ENCODE measurements around the gene AKAP13. TPM values are rescaled to one million over a fixed set of nuclear protein-coding genes. Genes with fewer than 3 reads are reported as not detected.

AKAP13 gene
- polyA plus RNA-seq, 3 donors = 47.9 to 99.7 (median 92.6) TPM

DNA sequence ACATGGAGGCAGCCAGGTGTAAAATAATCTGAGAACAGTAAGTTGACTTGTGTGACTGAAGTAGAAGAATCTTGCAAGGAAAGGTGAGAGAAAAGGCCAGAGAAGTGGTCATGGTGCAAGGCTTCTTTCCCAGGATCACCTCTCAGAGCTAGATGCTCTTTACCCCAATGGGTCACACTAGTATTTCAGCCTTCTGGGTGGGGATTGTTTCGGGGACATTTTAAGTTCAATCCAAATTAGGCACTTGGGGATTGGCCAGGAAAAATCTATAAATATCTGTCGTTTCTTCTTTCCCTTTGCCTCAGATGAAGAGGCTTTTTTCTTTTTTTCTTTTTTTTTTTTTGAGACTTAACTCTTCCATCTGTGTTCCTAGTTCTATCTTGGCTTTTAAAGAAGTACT lies 226.3 kb downstream of the AKAP13 start:
- H3K4me3 ChIP-seq (replicated peaks in 1 of 3; ENCODE audit: low read depth in 2 of 3, low read length in 3 of 3) = no peak overlapping the region
- H3K9ac ChIP-seq (ENCODE audit: insufficient read depth, low read length, poor library complexity, severe bottlenecking) = no peak overlapping the region
- H2AFZ ChIP-seq (ENCODE audit: insufficient read depth, low read depth, low read length, poor library complexity, severe bottlenecking) = no peak overlapping the region
- Mint-ChIP-seq H3K27ac (peak overlapping the region; percentile 10 to 85 (median 65)), H3K4me3 (no peak overlapping the region), H3K27me3 (ENCODE audit: low read depth in 3 of 3) (no peaks in the 10 kb centered on the region), H3K4me1 (peaks cover 9% of the 10 kb centered on the region), H3K9me3 (no peaks in the 10 kb centered on the region), H3K36me3 (peaks cover 47 to 52% of the 10 kb centered on the region in 2 donors)
- H4K20me1 ChIP-seq (ENCODE audit: insufficient read depth, low read length) = peaks cover 100% of the 10 kb centered on the region
- no peaks in the 10 kb centered on the region for H3K27me3 ChIP-seq (ENCODE audit: control insufficient read depth in 2 of 2, insufficient read depth in 2 of 2, low read length in 2 of 2)
- H3K27ac ChIP-seq (ENCODE audit: low read depth in 1 of 2, low read length in 2 of 2) = peak overlapping the region in 1 of 2 donors; percentile 63
- peaks cover 69 to 100% of the 10 kb centered on the region in 2 donors for H3K36me3 ChIP-seq (replicated peaks in 1 of 2; ENCODE audit: control insufficient read depth in 1 of 2, insufficient read depth in 2 of 2, low read length in 2 of 2)
- no peaks in the 10 kb centered on the region for H3K9me3 ChIP-seq (replicated peaks in 1 of 2; ENCODE audit: control insufficient read depth in 1 of 2, insufficient read depth in 1 of 2, low read length in 2 of 2)
- WGBS (ENCODE audit: insufficient coverage) = 100% methylated on average over 1 of the region's 2 CpGs
- no peak overlapping the region for H3K4me2 ChIP-seq (replicated peaks; ENCODE audit: extremely low read depth, low read length, poor library complexity, severe bottlenecking)
- no peaks in the 10 kb centered on the region for H3K4me1 ChIP-seq (ENCODE audit: control insufficient read depth in 1 of 2, insufficient read depth in 2 of 2, low read length in 2 of 2)
- TF ChIP-seq, protein P1, sequence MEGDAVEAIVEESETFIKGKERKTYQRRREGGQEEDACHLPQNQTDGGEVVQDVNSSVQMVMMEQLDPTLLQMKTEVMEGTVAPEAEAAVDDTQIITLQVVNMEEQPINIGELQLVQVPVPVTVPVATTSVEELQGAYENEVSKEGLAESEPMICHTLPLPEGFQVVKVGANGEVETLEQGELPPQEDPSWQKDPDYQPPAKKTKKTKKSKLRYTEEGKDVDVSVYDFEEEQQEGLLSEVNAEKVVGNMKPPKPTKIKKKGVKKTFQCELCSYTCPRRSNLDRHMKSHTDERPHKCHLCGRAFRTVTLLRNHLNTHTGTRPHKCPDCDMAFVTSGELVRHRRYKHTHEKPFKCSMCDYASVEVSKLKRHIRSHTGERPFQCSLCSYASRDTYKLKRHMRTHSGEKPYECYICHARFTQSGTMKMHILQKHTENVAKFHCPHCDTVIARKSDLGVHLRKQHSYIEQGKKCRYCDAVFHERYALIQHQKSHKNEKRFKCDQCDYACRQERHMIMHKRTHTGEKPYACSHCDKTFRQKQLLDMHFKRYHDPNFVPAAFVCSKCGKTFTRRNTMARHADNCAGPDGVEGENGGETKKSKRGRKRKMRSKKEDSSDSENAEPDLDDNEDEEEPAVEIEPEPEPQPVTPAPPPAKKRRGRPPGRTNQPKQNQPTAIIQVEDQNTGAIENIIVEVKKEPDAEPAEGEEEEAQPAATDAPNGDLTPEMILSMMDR (IDR thresholded peaks at IDR 0.05) = no peak
- DNase-seq = no peak
- peaks cover 97% of the 10 kb centered on the region for H3K79me2 ChIP-seq (ENCODE audit: insufficient read depth, low read length)
- intact Hi-C loops (cut with micrococcal nuclease) = no loop called here

DNA sequence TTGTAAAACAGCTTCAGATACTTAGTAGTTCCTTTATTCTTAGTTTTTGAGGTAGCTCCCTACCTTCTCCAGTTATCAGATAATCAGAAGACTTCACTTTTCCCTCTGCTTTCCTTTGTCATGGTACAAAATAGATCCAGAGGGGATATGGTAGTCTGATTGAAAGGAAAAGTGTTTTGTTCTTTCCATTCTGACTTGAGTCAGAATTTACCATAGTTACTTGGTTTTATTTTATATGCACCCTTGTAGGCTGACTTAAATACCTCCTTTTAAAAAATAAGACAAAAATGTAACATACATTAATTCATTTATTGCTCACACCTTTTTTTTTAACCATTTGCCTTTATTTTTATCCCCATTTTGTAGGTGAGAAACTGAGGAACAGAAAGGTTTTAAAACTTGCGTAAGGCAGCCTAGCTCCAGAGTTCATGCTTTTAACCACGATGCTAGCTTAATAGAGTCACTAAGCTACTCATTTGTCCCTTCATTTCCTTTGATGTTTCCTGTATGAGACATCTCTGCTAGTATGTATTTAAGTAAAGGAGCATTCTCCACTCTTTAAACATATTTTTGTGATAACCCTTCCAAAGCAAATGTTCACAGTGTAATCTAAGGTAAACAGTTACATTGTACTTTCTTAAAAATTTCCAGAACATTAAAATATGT lies 226.9 kb downstream of the AKAP13 start:
- peak overlapping the region in 6 of 7 donors; percentile 6 to 80 (median 52) for H3K27ac Mint-ChIP-seq
- Histone ChIP-seq H3K4me1 (ENCODE audit: control insufficient read depth in 1 of 2, insufficient read depth in 2 of 2, low read length in 2 of 2) (no peaks in the 10 kb centered on the region), H3K36me3 (replicated peaks in 1 of 2; ENCODE audit: control insufficient read depth in 1 of 2, insufficient read depth in 2 of 2, low read length in 2 of 2) (peaks cover 71 to 100% of the 10 kb centered on the region in 2 donors), H2AFZ (ENCODE audit: insufficient read depth, low read depth, low read length, poor library complexity, severe bottlenecking) (no peak overlapping the region), H3K79me2 (ENCODE audit: insufficient read depth, low read length) (peaks cover 97% of the 10 kb centered on the region), H3K4me3 (replicated peaks in 1 of 3; ENCODE audit: low read depth in 2 of 3, low read length in 3 of 3) (no peak overlapping the region), H3K27me3 (ENCODE audit: control insufficient read depth in 2 of 2, insufficient read depth in 2 of 2, low read length in 2 of 2) (no peaks in the 10 kb centered on the region), H3K9me3 (replicated peaks in 1 of 2; ENCODE audit: control insufficient read depth in 1 of 2, insufficient read depth in 1 of 2, low read length in 2 of 2) (no peaks in the 10 kb centered on the region), H3K4me2 (replicated peaks; ENCODE audit: extremely low read depth, low read length, poor library complexity, severe bottlenecking) (no peak overlapping the region), H3K27ac (ENCODE audit: low read depth in 1 of 2, low read length in 2 of 2) (peak overlapping the region in 1 of 2 donors; percentile 63), H4K20me1 (ENCODE audit: insufficient read depth, low read length) (peaks cover 100% of the 10 kb centered on the region), H3K9ac (ENCODE audit: insufficient read depth, low read length, poor library complexity, severe bottlenecking) (no peak overlapping the region)
- WGBS (ENCODE audit: insufficient coverage) = no CpG with 5 or more reads among the region's 2 CpGs
- H3K9me3 Mint-ChIP-seq = no peaks in the 10 kb centered on the region
- no peak for DNase-seq
- intact Hi-C loops (cut with micrococcal nuclease) = no loop called here
- no peaks in the 10 kb centered on the region for H3K27me3 Mint-ChIP-seq (ENCODE audit: low read depth in 3 of 3)
- TF ChIP-seq, protein P1 (IDR thresholded peaks at IDR 0.05) = no peak
- no peak overlapping the region for H3K4me3 Mint-ChIP-seq
- H3K4me1 Mint-ChIP-seq = peaks cover 9% of the 10 kb centered on the region
- peaks cover 44 to 52% of the 10 kb centered on the region in 2 donors for H3K36me3 Mint-ChIP-seq
